Smooth muscle cell of the umbilical artery (primary cell): Measurements from ENCODE around the gene ZNF296. TPM values are rescaled to one million over a fixed set of nuclear protein-coding genes. Genes with fewer than 3 reads are reported as not detected.

ENCODE experiments used
- total RNA-seq: library from RNA; depleted of rRNA; stranded (reverse); fragments of >200 nt; gene quantifications from 2 replicates; pipeline ENCODE4 v1.2.3, GENCODE V29; 2014

The ZNF296 gene
- total RNA-seq: 0.32 TPM in 1 of 2 replicates, not detected in the other

GRCh38 chr19:45076029-45076850 lies at the start of gene ZNF296:
Gene ZNF296, minus strand, starts transcription at chr19:45076478. Its CDS starts 105 bp downstream, at chr19:45076373.

DNA sequence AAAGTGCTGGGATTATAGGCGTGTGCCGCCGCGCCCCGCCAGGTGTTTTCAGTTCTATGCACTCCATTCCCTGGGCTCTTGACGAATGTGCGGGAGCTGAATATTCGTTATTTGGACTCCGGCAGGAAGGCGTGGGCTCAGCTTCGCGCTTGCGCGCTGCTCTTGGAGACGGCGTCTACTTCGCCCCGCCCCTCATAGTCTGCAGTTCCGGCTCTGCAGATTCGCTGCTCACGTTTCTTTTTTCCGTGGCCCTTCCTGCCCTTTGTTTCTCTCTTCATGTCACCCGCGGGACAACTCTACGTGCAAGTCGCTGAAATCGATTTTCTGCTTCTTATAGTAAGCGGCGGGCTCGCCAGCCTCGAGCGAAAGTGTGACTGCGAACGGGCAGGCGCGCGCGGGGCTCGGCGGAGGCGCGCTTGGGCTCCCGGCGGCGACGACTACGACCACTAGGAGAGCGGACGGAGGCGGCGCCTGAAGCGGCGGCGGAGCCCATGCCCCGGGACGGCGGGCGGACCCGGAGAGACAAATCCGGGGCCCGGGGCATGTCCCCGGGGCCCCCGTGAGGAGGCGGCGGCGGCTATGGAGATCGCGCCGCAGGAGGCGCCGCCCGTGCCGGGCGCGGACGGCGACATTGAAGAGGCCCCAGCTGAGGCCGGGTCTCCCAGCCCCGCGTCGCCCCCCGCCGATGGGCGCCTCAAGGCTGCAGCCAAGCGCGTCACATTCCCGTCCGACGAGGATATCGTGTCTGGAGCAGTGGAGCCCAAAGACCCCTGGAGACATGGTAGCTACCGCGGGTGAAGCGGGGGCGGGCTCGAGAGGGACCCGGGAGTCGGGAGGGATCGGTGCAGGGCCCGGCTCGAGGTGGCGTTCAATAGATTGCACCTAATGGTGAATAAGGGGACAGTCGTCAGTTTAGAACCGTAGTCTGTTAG lies 16.7 kb upstream of the ZNF296 start, which contains the start of gene PPP1R37:
Gene PPP1R37 (plus strand): TSS at position 433 of the 932 bp plus-strand sequence. CDS start 147 bp downstream, at position 580.

GRCh38 chr19:45079063-45079910 lies 3.0 kb upstream of the ZNF296 start, which contains the start of gene GEMIN7:
Gene GEMIN7, plus strand, starts transcription at chr19:45079260. Its CDS starts 10,855 bp downstream, at chr19:45090115.

DNA sequence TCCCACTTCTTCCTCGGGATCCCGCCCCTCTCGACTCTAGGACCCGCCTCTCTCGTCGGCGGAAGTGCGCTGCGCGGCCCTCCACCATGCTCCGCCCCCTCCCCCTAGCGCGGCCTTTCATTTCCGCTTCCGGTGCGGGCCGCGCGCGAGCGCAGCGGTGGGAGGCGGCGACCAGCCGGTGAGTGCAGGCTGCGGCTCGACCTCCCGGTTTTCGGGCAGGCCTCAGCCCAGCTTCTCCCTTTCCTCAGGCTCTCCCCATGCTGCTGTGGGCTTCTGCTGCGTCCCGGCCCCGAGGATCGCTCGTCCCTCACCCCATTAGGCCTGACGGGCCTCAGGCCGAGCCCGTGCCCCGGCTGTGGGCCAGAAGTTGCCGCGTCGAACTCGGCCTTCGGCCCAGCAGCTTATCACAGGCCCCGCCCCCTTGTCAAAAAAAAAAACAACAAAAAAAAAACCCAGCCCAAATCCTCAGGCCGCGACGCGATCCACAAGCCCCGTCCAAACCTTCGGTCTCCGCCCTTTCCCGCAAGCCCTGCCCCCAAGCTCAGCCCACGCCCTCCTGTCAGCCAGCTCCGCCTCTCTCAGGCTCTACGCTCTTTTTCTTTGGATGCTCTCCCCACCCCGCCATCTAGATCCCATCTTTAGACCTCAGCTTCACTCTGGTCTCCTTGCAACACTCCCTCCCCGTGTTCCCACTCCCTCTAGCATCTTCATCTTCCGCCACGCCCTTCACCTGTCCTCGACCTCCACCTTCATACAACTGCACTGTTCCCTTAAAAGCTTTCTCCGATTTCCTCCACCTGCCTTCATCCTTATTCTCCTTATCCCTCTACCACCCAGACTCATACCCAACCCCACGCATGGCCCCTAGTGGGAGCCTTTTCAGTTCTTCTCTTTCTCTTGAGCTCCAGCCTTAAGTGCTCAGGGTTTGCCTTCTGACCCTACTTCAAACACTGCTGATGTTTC lies 37.1 kb downstream of the ZNF296 start, which contains the start of gene CLASRP:
Gene CLASRP (plus strand): TSS at position 115 of the 963 bp plus-strand sequence. CDS start 1,168 bp downstream, outside the sequence.

Other genes with a start within 250 kb of the ZNF296 start
- 95.6 and 115 TPM in 2 replicates for gene NECTIN2, start 230.2 kb downstream of the ZNF296 start, total RNA-seq
- gene TOMM40, start 185.2 kb downstream of the ZNF296 start, total RNA-seq: 43.4 and 64.6 TPM in 2 replicates
- 2.3 and 8.9 TPM in 2 replicates for gene APOE, start 170.7 kb downstream of the ZNF296 start, total RNA-seq
- gene APOC1, start 161.9 kb downstream of the ZNF296 start, total RNA-seq: 0.59 TPM in 1 of 2 replicates, not detected in the other
- gene APOC4, start 134.2 kb downstream of the ZNF296 start, total RNA-seq: not detected in 2 replicates
- not detected in 2 replicates for gene APOC2, start 130.4 kb downstream of the ZNF296 start, total RNA-seq
- gene CLPTM1, start 121.1 kb downstream of the ZNF296 start, total RNA-seq: 51.7 and 56.2 TPM in 2 replicates
- 11.0 and 19.2 TPM in 2 replicates for gene RELB, start 75.0 kb downstream of the ZNF296 start, total RNA-seq
- 16.9 and 19.1 TPM in 2 replicates for gene CLASRP, start 37.4 kb downstream of the ZNF296 start, total RNA-seq
- gene GEMIN7, start 2.8 kb upstream of the ZNF296 start, total RNA-seq: 20.9 and 25.2 TPM in 2 replicates
- gene PPP1R37, start 16.7 kb upstream of the ZNF296 start, total RNA-seq: 25.8 and 26.7 TPM in 2 replicates
- under 0.01 and 0.51 TPM in 2 replicates for gene NKPD1, start 84.5 kb upstream of the ZNF296 start, total RNA-seq
- gene TRAPPC6A, start 101.8 kb upstream of the ZNF296 start, total RNA-seq: 2.8 and 5.0 TPM in 2 replicates
- 5.5 and 7.4 TPM in 2 replicates for gene BLOC1S3, start 102.3 kb upstream of the ZNF296 start, total RNA-seq
- gene EXOC3L2, start 168.9 kb upstream of the ZNF296 start, total RNA-seq: 0.05 TPM in 1 of 2 replicates, not detected in the other
- 16.3 and 19.9 TPM in 2 replicates for gene MARK4, start 174.8 kb upstream of the ZNF296 start, total RNA-seq
- gene CKM, start 246.4 kb upstream of the ZNF296 start, total RNA-seq: not detected in 2 replicates